ENCODE measurements around the gene MSRB1. TPM values are rescaled to one million over a fixed set of nuclear protein-coding genes. Genes with fewer than 3 reads are reported as not detected.

Gene MSRB1
- total and polyA plus RNA-seq, 2 of the 13 experiments (the other 11 are each of a cell fraction or from before 2014, with no cell fraction given), result 32.1 to 75.4 TPM

- TF ChIP-seq, protein P1, sequence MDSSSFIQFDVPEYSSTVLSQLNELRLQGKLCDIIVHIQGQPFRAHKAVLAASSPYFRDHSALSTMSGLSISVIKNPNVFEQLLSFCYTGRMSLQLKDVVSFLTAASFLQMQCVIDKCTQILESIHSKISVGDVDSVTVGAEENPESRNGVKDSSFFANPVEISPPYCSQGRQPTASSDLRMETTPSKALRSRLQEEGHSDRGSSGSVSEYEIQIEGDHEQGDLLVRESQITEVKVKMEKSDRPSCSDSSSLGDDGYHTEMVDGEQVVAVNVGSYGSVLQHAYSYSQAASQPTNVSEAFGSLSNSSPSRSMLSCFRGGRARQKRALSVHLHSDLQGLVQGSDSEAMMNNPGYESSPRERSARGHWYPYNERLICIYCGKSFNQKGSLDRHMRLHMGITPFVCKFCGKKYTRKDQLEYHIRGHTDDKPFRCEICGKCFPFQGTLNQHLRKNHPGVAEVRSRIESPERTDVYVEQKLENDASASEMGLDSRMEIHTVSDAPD (CRISPR knock-in tag; IDR thresholded peaks at IDR 0.05), result no peak
- no peak for TF ChIP-seq ONECUT2 (CRISPR knock-in tag; IDR thresholded peaks at IDR 0.05)
- TF ChIP-seq ARID4A (CRISPR knock-in tag; IDR thresholded peaks at IDR 0.05; ENCODE audit: borderline replicate concordance), result 0 out of 2 replicates have a peak, but pooled peaks have one; percentile 17
- no peak for TF ChIP-seq LBX2 (CRISPR knock-in tag; IDR thresholded peaks at IDR 0.05; ENCODE audit: borderline replicate concordance)
- TF ChIP-seq REPIN1 (CRISPR knock-in tag; IDR thresholded peaks at IDR 0.05; ENCODE audit: borderline replicate concordance, low read depth), result no peak
- no peak for TF ChIP-seq ARID2 (CRISPR knock-in tag; IDR thresholded peaks at IDR 0.05; ENCODE audit: borderline replicate concordance)
- TF ChIP-seq GLI4 (CRISPR knock-in tag; IDR thresholded peaks at IDR 0.05; ENCODE audit: borderline replicate concordance), result no peak
- TF ChIP-seq SMAD9 (CRISPR knock-in tag; IDR thresholded peaks at IDR 0.05), result no peak
- peak; percentile 63 for TF ChIP-seq AGO2 (optimal IDR thresholded peaks at IDR 0.05; ENCODE audit: low read depth, low read length)
- TF ChIP-seq NAIF1 (CRISPR knock-in tag; IDR thresholded peaks at IDR 0.05; ENCODE audit: borderline replicate concordance), result no peak
- no peak for TF ChIP-seq ATF6 (CRISPR knock-in tag; conservative IDR thresholded peaks at IDR 0.05)
- no peak for TF ChIP-seq YY1 (IDR thresholded peaks at IDR 0.05; ENCODE audit: insufficient read depth, insufficient replicate concordance, low read depth, low read length)
Measured at GRCh38 chr16:1982013-1982433, 39.0 kb upstream of the MSRB1 start (continued).

Data from HepG2 (cell line).